ENCODE results near the gene CTNND2. TPM values are rescaled to one million over a fixed set of nuclear protein-coding genes. Genes with fewer than 3 reads are reported as not detected.

Gene CTNND2
- total and polyA plus RNA-seq, 9 of the 15 experiments (the other 6 are each of a cell fraction or from before 2014, with no cell fraction given) = 0.03 to 0.35 TPM; not detected in 7

DNA sequence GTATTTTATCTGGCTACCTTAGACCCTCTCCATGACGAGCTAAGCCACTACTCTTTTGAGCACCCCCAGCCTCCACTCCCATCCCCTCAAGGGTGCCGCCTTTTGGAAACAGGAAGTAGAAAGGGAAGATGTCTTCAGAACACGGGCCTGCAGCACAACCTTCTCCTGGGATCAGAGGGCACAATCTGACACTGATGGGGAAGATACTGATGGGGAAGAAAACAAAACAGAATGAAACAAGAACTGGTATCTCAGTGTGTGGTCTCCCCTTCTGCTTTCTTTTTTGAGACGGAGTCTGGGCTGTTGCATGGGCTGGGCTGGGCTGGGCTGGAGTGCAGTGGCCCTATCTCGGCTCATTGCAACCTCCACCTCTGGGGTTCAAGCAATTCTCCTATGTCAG is 603.5 kb downstream of the CTNND2 start:
- Histone ChIP-seq H2AFZ (ENCODE audit: low read depth, low read length) (no peak overlapping the region), H3K9me1 (ENCODE audit: control insufficient read depth, insufficient read depth, low read length) (no peaks in the 10 kb centered on the region), H3K4me3 (no peak overlapping the region), H3K27ac (ENCODE audit: extremely low read depth, low read depth, low read length) (no peak overlapping the region), H3K9me3 (replicated peaks; ENCODE audit: control insufficient read depth, insufficient read depth, low read depth, low read length) (no peaks in the 10 kb centered on the region), H3K27me3 (ENCODE audit: control insufficient read depth in 2 of 2, insufficient read depth in 2 of 2, low read length in 2 of 2) (no peaks in the 10 kb centered on the region; a peak in 1 of 5 replicates), H3K9ac (ENCODE audit: insufficient read depth in 1 of 2, low read depth in 2 of 2, low read length in 2 of 2) (no peak overlapping the region), H3K4me2 (ENCODE audit: insufficient read depth, low read length) (no peak overlapping the region), H3K36me3 (ENCODE audit: control insufficient read depth, insufficient read depth, low read length) (no peaks in the 10 kb centered on the region), H3K79me2 (ENCODE audit: control insufficient read depth, insufficient read depth, low read length) (no peaks in the 10 kb centered on the region), H4K20me1 (replicated peaks; ENCODE audit: control insufficient read depth, insufficient read depth, low read length) (no peaks in the 10 kb centered on the region), H3K4me1 (replicated peaks in 1 of 2; ENCODE audit: control insufficient read depth in 2 of 2, insufficient read depth in 2 of 2, low read length in 2 of 2) (no peaks in the 10 kb centered on the region)
- ChIA-PET POLR2A (no interaction called here), CTCF (ENCODE audit: low intra/inter-chr PET ratio) (no interaction called here)
- in situ Hi-C loops (cut with MboI) (no loop called here), intact Hi-C loops (cut with micrococcal nuclease) (no loop called here)
- DNase-seq (ENCODE audit: extremely low read depth in 1 of 4, low spot score in 3 of 4) (no peak), ATAC-seq (no peak), FAIRE-seq (no peak)
- WGBS (ENCODE audit: insufficient coverage, low coverage, missing lambda C conversion rate) = 0% methylated on average over 5 of the region's 5 CpGs
- BruUV-seq (replicated peaks) = no TSS peak
- TF ChIP-seq MIER1 (IDR thresholded peaks at IDR 0.05; ENCODE audit: low read depth) (no peak), ZFP36 (IDR thresholded peaks at IDR 0.05; ENCODE audit: low read depth, low read length, partially characterized antibody) (no peak), TGIF2 (CRISPR knock-in tag; IDR thresholded peaks at IDR 0.05) (no peak), KLF16 (IDR thresholded peaks at IDR 0.05) (no peak), HLTF (IDR thresholded peaks at IDR 0.05) (no peak), RBM39 (optimal IDR thresholded peaks at IDR 0.05; ENCODE audit: low read depth, low read length) (no peak), TCFL5 (CRISPR knock-in tag; conservative IDR thresholded peaks at IDR 0.05) (no peak), NCOR1 (IDR thresholded peaks at IDR 0.05) (no peak), ZNF77 (CRISPR knock-in tag; IDR thresholded peaks at IDR 0.05) (no peak), SMARCC2 (IDR thresholded peaks at IDR 0.05; ENCODE audit: low read depth) (no peak), PHF20 (IDR thresholded peaks at IDR 0.05; ENCODE audit: partially characterized antibody) (no peak)
- TF ChIP-seq, protein P1, sequence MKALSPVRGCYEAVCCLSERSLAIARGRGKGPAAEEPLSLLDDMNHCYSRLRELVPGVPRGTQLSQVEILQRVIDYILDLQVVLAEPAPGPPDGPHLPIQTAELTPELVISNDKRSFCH (CRISPR knock-in tag; IDR thresholded peaks at IDR 0.05) = no peak
- TF ChIP-seq, protein P1 (tag; IDR thresholded peaks at IDR 0.05) = no peak
- TF ChIP-seq, protein P2, sequence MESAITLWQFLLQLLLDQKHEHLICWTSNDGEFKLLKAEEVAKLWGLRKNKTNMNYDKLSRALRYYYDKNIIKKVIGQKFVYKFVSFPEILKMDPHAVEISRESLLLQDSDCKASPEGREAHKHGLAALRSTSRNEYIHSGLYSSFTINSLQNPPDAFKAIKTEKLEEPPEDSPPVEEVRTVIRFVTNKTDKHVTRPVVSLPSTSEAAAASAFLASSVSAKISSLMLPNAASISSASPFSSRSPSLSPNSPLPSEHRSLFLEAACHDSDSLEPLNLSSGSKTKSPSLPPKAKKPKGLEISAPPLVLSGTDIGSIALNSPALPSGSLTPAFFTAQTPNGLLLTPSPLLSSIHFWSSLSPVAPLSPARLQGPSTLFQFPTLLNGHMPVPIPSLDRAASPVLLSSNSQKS (CRISPR knock-in tag; IDR thresholded peaks at IDR 0.05) = no peak
- TF ChIP-seq, protein P3, sequence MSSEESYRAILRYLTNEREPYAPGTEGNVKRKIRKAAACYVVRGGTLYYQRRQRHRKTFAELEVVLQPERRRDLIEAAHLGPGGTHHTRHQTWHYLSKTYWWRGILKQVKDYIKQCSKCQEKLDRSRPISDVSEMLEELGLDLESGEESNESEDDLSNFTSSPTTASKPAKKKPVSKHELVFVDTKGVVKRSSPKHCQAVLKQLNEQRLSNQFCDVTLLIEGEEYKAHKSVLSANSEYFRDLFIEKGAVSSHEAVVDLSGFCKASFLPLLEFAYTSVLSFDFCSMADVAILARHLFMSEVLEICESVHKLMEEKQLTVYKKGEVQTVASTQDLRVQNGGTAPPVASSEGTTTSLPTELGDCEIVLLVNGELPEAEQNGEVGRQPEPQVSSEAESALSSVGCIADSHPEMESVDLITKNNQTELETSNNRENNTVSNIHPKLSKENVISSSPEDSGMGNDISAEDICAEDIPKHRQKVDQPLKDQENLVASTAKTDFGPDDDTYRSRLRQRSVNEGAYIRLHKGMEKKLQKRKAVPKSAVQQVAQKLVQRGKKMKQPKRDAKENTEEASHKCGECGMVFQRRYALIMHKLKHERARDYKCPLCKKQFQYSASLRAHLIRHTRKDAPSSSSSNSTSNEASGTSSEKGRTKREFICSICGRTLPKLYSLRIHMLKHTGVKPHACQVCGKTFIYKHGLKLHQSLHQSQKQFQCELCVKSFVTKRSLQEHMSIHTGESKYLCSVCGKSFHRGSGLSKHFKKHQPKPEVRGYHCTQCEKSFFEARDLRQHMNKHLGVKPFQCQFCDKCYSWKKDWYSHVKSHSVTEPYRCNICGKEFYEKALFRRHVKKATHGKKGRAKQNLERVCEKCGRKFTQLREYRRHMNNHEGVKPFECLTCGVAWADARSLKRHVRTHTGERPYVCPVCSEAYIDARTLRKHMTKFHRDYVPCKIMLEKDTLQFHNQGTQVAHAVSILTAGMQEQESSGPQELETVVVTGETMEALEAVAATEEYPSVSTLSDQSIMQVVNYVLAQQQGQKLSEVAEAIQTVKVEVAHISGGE (CRISPR knock-in tag; IDR thresholded peaks at IDR 0.05) = no peak
- TF ChIP-seq, protein P4, sequence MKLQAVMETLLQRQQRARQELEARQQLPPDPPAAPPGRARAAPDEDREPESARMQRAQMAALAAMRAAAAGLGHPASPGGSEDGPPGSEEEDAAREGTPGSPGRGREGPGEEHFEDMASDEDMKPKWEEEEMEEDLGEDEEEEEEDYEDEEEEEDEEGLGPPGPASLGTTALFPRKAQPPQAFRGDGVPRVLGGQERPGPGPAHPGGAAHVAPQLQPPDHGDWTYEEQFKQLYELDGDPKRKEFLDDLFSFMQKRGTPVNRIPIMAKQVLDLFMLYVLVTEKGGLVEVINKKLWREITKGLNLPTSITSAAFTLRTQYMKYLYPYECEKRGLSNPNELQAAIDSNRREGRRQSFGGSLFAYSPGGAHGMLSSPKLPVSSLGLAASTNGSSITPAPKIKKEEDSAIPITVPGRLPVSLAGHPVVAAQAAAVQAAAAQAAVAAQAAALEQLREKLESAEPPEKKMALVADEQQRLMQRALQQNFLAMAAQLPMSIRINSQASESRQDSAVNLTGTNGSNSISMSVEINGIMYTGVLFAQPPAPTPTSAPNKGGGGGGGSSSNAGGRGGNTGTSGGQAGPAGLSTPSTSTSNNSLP (IDR thresholded peaks at IDR 0.05; ENCODE audit: borderline replicate concordance, low read depth, low read length) = no peak
- TF ChIP-seq, protein P5, sequence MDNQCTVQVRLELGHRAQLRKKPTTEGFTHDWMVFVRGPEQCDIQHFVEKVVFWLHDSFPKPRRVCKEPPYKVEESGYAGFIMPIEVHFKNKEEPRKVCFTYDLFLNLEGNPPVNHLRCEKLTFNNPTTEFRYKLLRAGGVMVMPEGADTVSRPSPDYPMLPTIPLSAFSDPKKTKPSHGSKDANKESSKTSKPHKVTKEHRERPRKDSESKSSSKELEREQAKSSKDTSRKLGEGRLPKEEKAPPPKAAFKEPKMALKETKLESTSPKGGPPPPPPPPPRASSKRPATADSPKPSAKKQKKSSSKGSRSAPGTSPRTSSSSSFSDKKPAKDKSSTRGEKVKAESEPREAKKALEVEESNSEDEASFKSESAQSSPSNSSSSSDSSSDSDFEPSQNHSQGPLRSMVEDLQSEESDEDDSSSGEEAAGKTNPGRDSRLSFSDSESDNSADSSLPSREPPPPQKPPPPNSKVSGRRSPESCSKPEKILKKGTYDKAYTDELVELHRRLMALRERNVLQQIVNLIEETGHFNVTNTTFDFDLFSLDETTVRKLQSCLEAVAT (IDR thresholded peaks at IDR 0.05) = no peak

Data from K562 (cell line).